SK-N-SH (cell line): ENCODE measurements around the gene GALNT16. TPM values are rescaled to one million over a fixed set of nuclear protein-coding genes. Genes with fewer than 3 reads are reported as not detected.

Experiments
- CTCF ChIA-PET: fragments of 300-600, 350-600 bp; formaldehyde crosslinking; extraction: SDS; loops from one replicate; lab custom pipeline; 2021; lab: Yijun Ruan, JAX
- POLR2A ChIA-PET: fragments of 350-600 bp; sonication (Branson Sonifier 250); formaldehyde crosslinking; extraction: SDS; loops from one replicate; lab custom pipeline; 2020; ENCODE audit warnings: antibody characterized with exemption, inconsistent platforms; lab: Yijun Ruan, JAX
- DNase-seq: peaks from one replicate; pipeline ENCODE4 v3.0.0; 2012
- H2AFZ ChIP-seq: fragments of 200-600 bp; sonication (generic); 2 replicates; pipeline ENCODE4 v1.8.1; 2016; ENCODE audit warnings: antibody characterized with exemption, mild to moderate bottlenecking, low read depth
- H3F3A ChIP-seq: fragments of 200-600 bp; sonication (generic); replicated peaks from 2 replicates; pipeline ENCODE3; 2016; ENCODE audit warnings: antibody characterized with exemption, mild to moderate bottlenecking; ENCODE audit not compliant: insufficient read depth
- H3K27ac ChIP-seq, 2 experiments: fragments of 200-500 bp in 1 of 2; fragments of 200-600 bp in 1 of 2; sonication (Bioruptor generic) in 1 of 2; sonication (generic), shearing (Covaris generic) in 1 of 2; 2 replicates each; pipeline versions ENCODE4 v1.5.1 to v1.6.1; 2014 to 2016; ENCODE audit warnings: low read depth in 2 of 2, inconsistent platforms in 1 of 2, low read length in 1 of 2, mild to moderate bottlenecking in 1 of 2, mixed read lengths in 1 of 2
- H3K27me3 ChIP-seq: fragments of 200-600 bp; sonication (generic), shearing (Covaris generic); 2 replicates; pipeline ENCODE4 v1.6.1; 2016; ENCODE audit warnings: mixed run types; ENCODE audit not compliant: insufficient read depth
- H3K36me3 ChIP-seq, 2 experiments: fragments of 200-500 bp in 1 of 2; fragments of 200-600 bp in 1 of 2; sonication (Bioruptor generic) in 1 of 2; sonication (generic) in 1 of 2; replicated peaks in 1 of 2; 2 replicates each; pipeline versions ENCODE3 to v1.5.1; 2014 to 2016; ENCODE audit warnings: low read length in 1 of 2, mild to moderate bottlenecking in 1 of 2; ENCODE audit not compliant: insufficient read depth in 2 of 2, control insufficient read depth in 1 of 2
- H3K4me1 ChIP-seq, 2 experiments: fragments of 200-500 bp in 1 of 2; fragments of 200-600 bp in 1 of 2; sonication (Bioruptor generic) in 1 of 2; sonication (generic), shearing (Covaris generic) in 1 of 2; 2 replicates each; pipeline versions ENCODE4 v1.5.1 to v1.6.1; 2014 to 2016; ENCODE audit warnings: low read depth in 1 of 2, low read length in 1 of 2, mixed run types in 1 of 2; ENCODE audit not compliant: insufficient read depth in 2 of 2, control insufficient read depth in 1 of 2
- H3K4me2 ChIP-seq: fragments of 200-600 bp; sonication (generic), shearing (Covaris generic); 2 replicates; pipeline ENCODE4 v1.6.1; 2017; ENCODE audit warnings: mixed run types
- H3K4me3 ChIP-seq, 2 experiments: fragments of 200-500 bp in 1 of 2; fragments of 200-600 bp in 1 of 2; sonication (Bioruptor generic) in 1 of 2; sonication (generic), shearing (Covaris generic) in 1 of 2; 2 replicates each; pipeline versions ENCODE4 v1.5.1 to v1.8.1; 2014 to 2016; ENCODE audit warnings: low read depth in 2 of 2, inconsistent platforms in 1 of 2, low read length in 1 of 2, mild to moderate bottlenecking in 1 of 2, mixed read lengths in 1 of 2, moderate library complexity in 1 of 2
- H3K79me2 ChIP-seq: fragments of 200-600 bp; sonication (generic); 2 replicates; pipeline ENCODE4 v1.8.1; 2017; ENCODE audit warnings: mild to moderate bottlenecking; ENCODE audit not compliant: insufficient read depth
- H3K9ac ChIP-seq: fragments of 200-600 bp; sonication (generic); 2 replicates; pipeline ENCODE4 v1.6.1; 2017; ENCODE audit warnings: mixed run types
- H3K9me2 ChIP-seq: fragments of 200-600 bp; sonication (generic); 2 replicates; pipeline ENCODE4 v1.6.1; 2017; ENCODE audit warnings: mixed run types
- H3K9me3 ChIP-seq: fragments of 200-600 bp; sonication (generic); 2 replicates; pipeline ENCODE4 v1.6.1; 2017; ENCODE audit warnings: mixed run types, mild to moderate bottlenecking, moderate library complexity
- H4K20me1 ChIP-seq: fragments of 200-600 bp; sonication (generic); 2 replicates; pipeline ENCODE4 v1.6.1; 2017; ENCODE audit warnings: mild to moderate bottlenecking, mixed run types; ENCODE audit not compliant: insufficient read depth
- EP300 ChIP-seq, 2 experiments: IDR thresholded peaks; 2 replicates each; pipeline versions ENCODE4 v1.4.0 to v1.6.1; 2012; ENCODE audit warnings: borderline replicate concordance in 1 of 2, low read depth in 1 of 2, low read length in 1 of 2
- FOSL2 ChIP-seq: IDR thresholded peaks from 2 replicates; pipeline ENCODE4 v1.4.0; 2012; ENCODE audit warnings: low read depth, mild to moderate bottlenecking, moderate library complexity, borderline replicate concordance
- FOXJ3 ChIP-seq: sonication (generic); formaldehyde crosslinking; IDR thresholded peaks from 2 replicates; pipeline ENCODE4 v1.5.1; 2020; ENCODE audit warnings: mild to moderate bottlenecking, missing genetic modification reagents
- GABPA ChIP-seq: IDR thresholded peaks from 2 replicates; pipeline ENCODE4 v1.4.0; 2012; ENCODE audit warnings: low read depth, mild to moderate bottlenecking
- JUND ChIP-seq: IDR thresholded peaks from 2 replicates; pipeline ENCODE4 v1.4.0; 2012
- MXI1 ChIP-seq: IDR thresholded peaks from 2 replicates; pipeline ENCODE4 v1.6.1; 2012; ENCODE audit warnings: mild to moderate bottlenecking, low read depth, low read length, improper control_type of control experiment
- NFIC ChIP-seq: IDR thresholded peaks from 2 replicates; pipeline ENCODE4 v1.4.0; 2012; ENCODE audit warnings: borderline replicate concordance
- NRF1 ChIP-seq: IDR thresholded peaks from 2 replicates; pipeline ENCODE4 v1.6.1; 2012; ENCODE audit warnings: low read depth, mild to moderate bottlenecking, low read length
- POLR2AphosphoS5 ChIP-seq: IDR thresholded peaks from 2 replicates; pipeline ENCODE4 v1.6.1; 2012; ENCODE audit warnings: low read depth, low read length
- RAD21 ChIP-seq: IDR thresholded peaks from 2 replicates; pipeline ENCODE4 v1.6.1; 2012; ENCODE audit warnings: mild to moderate bottlenecking, low read length
- RCOR1 ChIP-seq: fragments of 150-350 bp; IDR thresholded peaks from 2 replicates; pipeline ENCODE4 v1.6.1; 2017; ENCODE audit warnings: antibody characterized with exemption, low read length
- RFX5 ChIP-seq: IDR thresholded peaks from 2 replicates; pipeline ENCODE4 v1.6.1; 2012; ENCODE audit warnings: mild to moderate bottlenecking, improper control_type of control experiment, low read length
- RXRA ChIP-seq: IDR thresholded peaks from 2 replicates; pipeline ENCODE4 v1.4.0; 2012; ENCODE audit warnings: low read depth, mild to moderate bottlenecking, borderline replicate concordance
- TCF12 ChIP-seq: IDR thresholded peaks from 2 replicates; pipeline ENCODE4 v1.4.0; 2012
- TEAD4 ChIP-seq: IDR thresholded peaks from 2 replicates; pipeline ENCODE4 v1.4.0; 2012; ENCODE audit warnings: mild to moderate bottlenecking, borderline replicate concordance; ENCODE audit not compliant: insufficient read depth
- WGBS: methylation state at CpG from one replicate; pipeline ENCODE4 v1.1.6; 2017; ENCODE audit warnings: low lambda C conversion rate; 5-methylcytosine and 5-hydroxymethylcytosine counted together
- polyA plus RNA-seq, 3 experiments: library from polyadenylated mRNA; depleted of rRNA; stranded (reverse); fragments of >200 nt; gene quantifications; 2 replicates each; pipeline ENCODE4 v1.2.3, GENCODE V29; 2012
- TF ChIP-seq, protein P1 (sequence below): IDR thresholded peaks from 2 replicates; pipeline ENCODE4 v1.6.1; 2012; ENCODE audit warnings: mild to moderate bottlenecking, low read depth, low read length, moderate library complexity
- TF ChIP-seq, protein P2 (sequence below): fragments of 200-600 bp; sonication (generic); IDR thresholded peaks from 2 replicates; pipeline ENCODE4 v1.6.1; 2017; ENCODE audit warnings: antibody characterized with exemption, mild to moderate bottlenecking, moderate library complexity
- TF ChIP-seq, protein P3 (sequence below): fragments of 150-350 bp; IDR thresholded peaks from 2 replicates; pipeline ENCODE4 v1.6.1; 2016; ENCODE audit warnings: mild to moderate bottlenecking, low read depth, low read length
- TF ChIP-seq, protein P4 (sequence below): IDR thresholded peaks from 2 replicates; pipeline ENCODE4 v1.4.0; 2012; ENCODE audit warnings: low read depth
- TF ChIP-seq, protein P5 (sequence below): IDR thresholded peaks from 2 replicates; pipeline ENCODE4 v1.4.0; 2012; ENCODE audit warnings: low read depth, borderline replicate concordance

Gene GALNT16
- polyA plus RNA-seq, 1 of the 3 experiments (the other 2 are of a cell fraction), result 17.0 TPM

DNA sequence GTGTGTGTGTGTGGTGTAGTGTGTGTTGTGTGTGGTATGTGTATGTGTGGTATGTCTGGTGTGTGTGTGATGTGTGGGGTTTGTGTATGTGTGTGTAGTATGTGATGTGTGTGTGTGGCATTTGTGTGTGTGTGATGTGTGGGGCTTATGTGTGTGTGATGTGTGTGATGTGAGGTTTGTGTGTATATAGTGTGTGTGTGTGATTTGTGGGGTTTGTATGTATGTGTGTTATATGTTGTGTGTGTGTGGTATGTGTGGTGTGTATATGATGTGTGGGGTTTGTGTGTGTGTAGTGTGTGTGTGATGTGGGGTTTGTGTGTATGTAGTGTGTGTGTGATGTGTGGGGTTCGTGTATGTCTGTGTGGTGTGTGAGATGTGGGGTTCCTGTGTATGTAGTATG is 9.4 kb downstream of the GALNT16 start:
- DNase-seq, result no peak
- CTCF ChIA-PET, result no interaction called here
- no peak overlapping the region for H3K9ac ChIP-seq

More for the DNA sequence above, 9.4 kb downstream of the GALNT16 start:
- H3K4me1 ChIP-seq, result no peaks in the 10 kb centered on the region; a peak in 1 of 4 replicates
- H3K4me3 ChIP-seq, result no peak overlapping the region
- no peak overlapping the region for H3K4me2 ChIP-seq
- POLR2A ChIA-PET, result no interaction called here
- peaks cover 13% of the 10 kb centered on the region for H3F3A ChIP-seq
- TF ChIP-seq NFIC (no peak), POLR2AphosphoS5 (no peak), RXRA (no peak), FOXJ3 (CRISPR knock-in tag) (no peak), TEAD4 (no peak), JUND (no peak), NRF1 (no peak), TCF12 (no peak), RAD21 (no peak), FOSL2 (no peak), RFX5 (no peak), EP300 (IDR thresholded peaks at IDR 0.05; ENCODE audit: borderline replicate concordance in 1 of 2, low read depth in 1 of 2, low read length in 1 of 2) (no peak), MXI1 (no peak), GABPA (no peak), RCOR1 (no peak)
- TF ChIP-seq, protein P1, sequence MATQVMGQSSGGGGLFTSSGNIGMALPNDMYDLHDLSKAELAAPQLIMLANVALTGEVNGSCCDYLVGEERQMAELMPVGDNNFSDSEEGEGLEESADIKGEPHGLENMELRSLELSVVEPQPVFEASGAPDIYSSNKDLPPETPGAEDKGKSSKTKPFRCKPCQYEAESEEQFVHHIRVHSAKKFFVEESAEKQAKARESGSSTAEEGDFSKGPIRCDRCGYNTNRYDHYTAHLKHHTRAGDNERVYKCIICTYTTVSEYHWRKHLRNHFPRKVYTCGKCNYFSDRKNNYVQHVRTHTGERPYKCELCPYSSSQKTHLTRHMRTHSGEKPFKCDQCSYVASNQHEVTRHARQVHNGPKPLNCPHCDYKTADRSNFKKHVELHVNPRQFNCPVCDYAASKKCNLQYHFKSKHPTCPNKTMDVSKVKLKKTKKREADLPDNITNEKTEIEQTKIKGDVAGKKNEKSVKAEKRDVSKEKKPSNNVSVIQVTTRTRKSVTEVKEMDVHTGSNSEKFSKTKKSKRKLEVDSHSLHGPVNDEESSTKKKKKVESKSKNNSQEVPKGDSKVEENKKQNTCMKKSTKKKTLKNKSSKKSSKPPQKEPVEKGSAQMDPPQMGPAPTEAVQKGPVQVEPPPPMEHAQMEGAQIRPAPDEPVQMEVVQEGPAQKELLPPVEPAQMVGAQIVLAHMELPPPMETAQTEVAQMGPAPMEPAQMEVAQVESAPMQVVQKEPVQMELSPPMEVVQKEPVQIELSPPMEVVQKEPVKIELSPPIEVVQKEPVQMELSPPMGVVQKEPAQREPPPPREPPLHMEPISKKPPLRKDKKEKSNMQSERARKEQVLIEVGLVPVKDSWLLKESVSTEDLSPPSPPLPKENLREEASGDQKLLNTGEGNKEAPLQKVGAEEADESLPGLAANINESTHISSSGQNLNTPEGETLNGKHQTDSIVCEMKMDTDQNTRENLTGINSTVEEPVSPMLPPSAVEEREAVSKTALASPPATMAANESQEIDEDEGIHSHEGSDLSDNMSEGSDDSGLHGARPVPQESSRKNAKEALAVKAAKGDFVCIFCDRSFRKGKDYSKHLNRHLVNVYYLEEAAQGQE, result no peak
- TF ChIP-seq, protein P2, sequence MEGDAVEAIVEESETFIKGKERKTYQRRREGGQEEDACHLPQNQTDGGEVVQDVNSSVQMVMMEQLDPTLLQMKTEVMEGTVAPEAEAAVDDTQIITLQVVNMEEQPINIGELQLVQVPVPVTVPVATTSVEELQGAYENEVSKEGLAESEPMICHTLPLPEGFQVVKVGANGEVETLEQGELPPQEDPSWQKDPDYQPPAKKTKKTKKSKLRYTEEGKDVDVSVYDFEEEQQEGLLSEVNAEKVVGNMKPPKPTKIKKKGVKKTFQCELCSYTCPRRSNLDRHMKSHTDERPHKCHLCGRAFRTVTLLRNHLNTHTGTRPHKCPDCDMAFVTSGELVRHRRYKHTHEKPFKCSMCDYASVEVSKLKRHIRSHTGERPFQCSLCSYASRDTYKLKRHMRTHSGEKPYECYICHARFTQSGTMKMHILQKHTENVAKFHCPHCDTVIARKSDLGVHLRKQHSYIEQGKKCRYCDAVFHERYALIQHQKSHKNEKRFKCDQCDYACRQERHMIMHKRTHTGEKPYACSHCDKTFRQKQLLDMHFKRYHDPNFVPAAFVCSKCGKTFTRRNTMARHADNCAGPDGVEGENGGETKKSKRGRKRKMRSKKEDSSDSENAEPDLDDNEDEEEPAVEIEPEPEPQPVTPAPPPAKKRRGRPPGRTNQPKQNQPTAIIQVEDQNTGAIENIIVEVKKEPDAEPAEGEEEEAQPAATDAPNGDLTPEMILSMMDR, result no peak
- TF ChIP-seq, protein P3, sequence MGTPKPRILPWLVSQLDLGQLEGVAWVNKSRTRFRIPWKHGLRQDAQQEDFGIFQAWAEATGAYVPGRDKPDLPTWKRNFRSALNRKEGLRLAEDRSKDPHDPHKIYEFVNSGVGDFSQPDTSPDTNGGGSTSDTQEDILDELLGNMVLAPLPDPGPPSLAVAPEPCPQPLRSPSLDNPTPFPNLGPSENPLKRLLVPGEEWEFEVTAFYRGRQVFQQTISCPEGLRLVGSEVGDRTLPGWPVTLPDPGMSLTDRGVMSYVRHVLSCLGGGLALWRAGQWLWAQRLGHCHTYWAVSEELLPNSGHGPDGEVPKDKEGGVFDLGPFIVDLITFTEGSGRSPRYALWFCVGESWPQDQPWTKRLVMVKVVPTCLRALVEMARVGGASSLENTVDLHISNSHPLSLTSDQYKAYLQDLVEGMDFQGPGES, result no peak
- TF ChIP-seq, protein P4, sequence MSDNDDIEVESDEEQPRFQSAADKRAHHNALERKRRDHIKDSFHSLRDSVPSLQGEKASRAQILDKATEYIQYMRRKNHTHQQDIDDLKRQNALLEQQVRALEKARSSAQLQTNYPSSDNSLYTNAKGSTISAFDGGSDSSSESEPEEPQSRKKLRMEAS, result no peak
- TF ChIP-seq, protein P5, sequence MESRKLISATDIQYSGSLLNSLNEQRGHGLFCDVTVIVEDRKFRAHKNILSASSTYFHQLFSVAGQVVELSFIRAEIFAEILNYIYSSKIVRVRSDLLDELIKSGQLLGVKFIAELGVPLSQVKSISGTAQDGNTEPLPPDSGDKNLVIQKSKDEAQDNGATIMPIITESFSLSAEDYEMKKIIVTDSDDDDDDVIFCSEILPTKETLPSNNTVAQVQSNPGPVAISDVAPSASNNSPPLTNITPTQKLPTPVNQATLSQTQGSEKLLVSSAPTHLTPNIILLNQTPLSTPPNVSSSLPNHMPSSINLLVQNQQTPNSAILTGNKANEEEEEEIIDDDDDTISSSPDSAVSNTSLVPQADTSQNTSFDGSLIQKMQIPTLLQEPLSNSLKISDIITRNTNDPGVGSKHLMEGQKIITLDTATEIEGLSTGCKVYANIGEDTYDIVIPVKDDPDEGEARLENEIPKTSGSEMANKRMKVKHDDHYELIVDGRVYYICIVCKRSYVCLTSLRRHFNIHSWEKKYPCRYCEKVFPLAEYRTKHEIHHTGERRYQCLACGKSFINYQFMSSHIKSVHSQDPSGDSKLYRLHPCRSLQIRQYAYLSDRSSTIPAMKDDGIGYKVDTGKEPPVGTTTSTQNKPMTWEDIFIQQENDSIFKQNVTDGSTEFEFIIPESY, result no peak
- no peaks in the 10 kb centered on the region for H3K79me2 ChIP-seq
- H3K27ac ChIP-seq, result peak overlapping the region in 1 of 2 experiments; percentile 58; a peak in 2 of 4 replicates
- WGBS, result 77% methylated on average over 1 of the region's 1 CpG
- H3K27me3 ChIP-seq, result no peaks in the 10 kb centered on the region
- H3K9me3 ChIP-seq, result no peaks in the 10 kb centered on the region
- H3K9me2 ChIP-seq, result no peaks in the 10 kb centered on the region
- no peak overlapping the region for H2AFZ ChIP-seq
- H4K20me1 ChIP-seq, result no peaks in the 10 kb centered on the region
- H3K36me3 ChIP-seq, result no peaks in the 10 kb centered on the region
